ENCODE measurements around the gene SPTBN4.
"Not testable (repeated sequence)": the region's sequence is repeated elsewhere in the genome, so short reads cannot be mapped to it uniquely, and the experiment has no call there.

The SPTBN4 gene

GRCh38 chr19:40588110-40588854 is 121.5 kb downstream of the SPTBN4 start:
- DNase-seq (ENCODE audit: low read depth in 2 of 2) = no peak

GRCh38 chr19:40588926-40589569 is 122.2 kb downstream of the SPTBN4 start:
- DNase-seq (ENCODE audit: low read depth in 2 of 2) = no peak

- DNase-seq (ENCODE audit: low read depth in 2 of 2) = no peak
These were observed 123.0 kb downstream of the SPTBN4 start for GRCh38 chr19:40589591-40590429.

GRCh38 chr19:40590464-40591265 is 123.9 kb downstream of the SPTBN4 start:
- no peak for DNase-seq (ENCODE audit: low read depth in 2 of 2)

- DNase-seq (ENCODE audit: low read depth in 2 of 2) = not testable (repeated sequence)
These were observed 124.9 kb downstream of the SPTBN4 start for GRCh38 chr19:40591724-40592123.

- DNase-seq (ENCODE audit: low read depth in 2 of 2) = no peak
These were observed 125.4 kb downstream of the SPTBN4 start for GRCh38 chr19:40592170-40592569.

- no peak for DNase-seq (ENCODE audit: low read depth in 2 of 2)
These were observed 127.5 kb downstream of the SPTBN4 start for GRCh38 chr19:40594255-40594654.

GRCh38 chr19:40594657-40595091 is 127.9 kb downstream of the SPTBN4 start:
- no peak for DNase-seq (ENCODE audit: low read depth in 2 of 2)

- DNase-seq (ENCODE audit: low read depth in 2 of 2) = no peak
These were observed 130.0 kb downstream of the SPTBN4 start for GRCh38 chr19:40596608-40597328.

- DNase-seq (ENCODE audit: low read depth in 2 of 2) = no peak
These were observed 130.6 kb downstream of the SPTBN4 start for GRCh38 chr19:40597329-40597838.

- DNase-seq (ENCODE audit: low read depth in 2 of 2) = peak; percentile 66 to 74
These were observed 131.5 kb downstream of the SPTBN4 start for GRCh38 chr19:40598121-40598917.

- DNase-seq (ENCODE audit: low read depth in 2 of 2) = no peak
These were observed 132.1 kb downstream of the SPTBN4 start for GRCh38 chr19:40598918-40599307.

- no peak for DNase-seq (ENCODE audit: low read depth in 2 of 2)
These were observed 132.6 kb downstream of the SPTBN4 start for GRCh38 chr19:40599331-40599901.

- DNase-seq (ENCODE audit: low read depth in 2 of 2) = no peak
These were observed 133.2 kb downstream of the SPTBN4 start for GRCh38 chr19:40599902-40600569.

GRCh38 chr19:40600570-40601133 is 133.9 kb downstream of the SPTBN4 start:
- no peak for DNase-seq (ENCODE audit: low read depth in 2 of 2)

- DNase-seq (ENCODE audit: low read depth in 2 of 2) = no peak
These were observed 134.6 kb downstream of the SPTBN4 start, which contains the start of gene LTBP4 for GRCh38 chr19:40601134-40601974. Gene LTBP4, plus strand, starts transcription at chr19:40601369. Its CDS starts 19 bp downstream, at chr19:40601388.

GRCh38 chr19:40603071-40603388 is 136.2 kb downstream of the SPTBN4 start:
- no peak for DNase-seq (ENCODE audit: low read depth in 2 of 2)

Data from stimulated activated CD8-positive, alpha-beta memory T cell treated with anti-CD3 and anti-CD28 coated beads, Interleukin-15, amount 100 ng/mL, for 48 hours (primary cell).